Neural crest cell (in vitro differentiated cells): Measurements from ENCODE around the gene RAB8B. TPM values are rescaled to one million over a fixed set of nuclear protein-coding genes. Genes with fewer than 3 reads are reported as not detected.

ENCODE experiments used
- DNase-seq: peaks from one replicate; pipeline ENCODE4 v3.0.0; 2021; ENCODE audit warnings: low read depth, mixed read lengths, low spot score
- H3K27ac Mint-ChIP-seq: one replicate; pipeline ENCODE4 v1.8.0; 2021; ENCODE audit warnings: mild to moderate bottlenecking, mixed read lengths; ENCODE audit not compliant: unreplicated experiment
- H3K27me3 Mint-ChIP-seq: 2 replicates; pipeline ENCODE4 v1.8.0; 2021; ENCODE audit warnings: low read depth, mild to moderate bottlenecking, mixed read lengths
- H3K36me3 Mint-ChIP-seq: 2 replicates; pipeline ENCODE4 v1.8.0; 2021; ENCODE audit warnings: low read depth, mild to moderate bottlenecking, mixed read lengths
- H3K4me1 Mint-ChIP-seq: 2 replicates; pipeline ENCODE4 v1.8.0; 2021; ENCODE audit warnings: mixed read lengths
- H3K4me3 Mint-ChIP-seq: one replicate; pipeline ENCODE4 v1.8.0; 2021; ENCODE audit warnings: mild to moderate bottlenecking, mixed read lengths
- H3K9me3 Mint-ChIP-seq: 2 replicates; pipeline ENCODE4 v1.8.0; 2021; ENCODE audit warnings: mixed read lengths
- total RNA-seq: library from RNA; stranded (reverse); gene quantifications from 2 replicates; pipeline ENCODE4 v1.2.1, GENCODE V29; 2021
- TF ChIP-seq, protein P1 (sequence below): fragments of 200-600 bp; sonication (generic); conservative IDR thresholded peaks from 2 replicates; pipeline ENCODE4 v1.5.0; 2021; ENCODE audit warnings: antibody characterized with exemption, mild to moderate bottlenecking

RAB8B gene
- total RNA-seq, 1 donor from 2014 or later, result 51.0 TPM

- Mint-ChIP-seq H3K4me3 (peak overlapping the region; percentile 96), H3K36me3 (no peaks in the 10 kb centered on the region), H3K4me1 (peaks cover 67% of the 10 kb centered on the region), H3K27ac (no peak overlapping the region), H3K9me3 (no peaks in the 10 kb centered on the region), H3K27me3 (no peaks in the 10 kb centered on the region)
- no peak for DNase-seq
- TF ChIP-seq, protein P1, sequence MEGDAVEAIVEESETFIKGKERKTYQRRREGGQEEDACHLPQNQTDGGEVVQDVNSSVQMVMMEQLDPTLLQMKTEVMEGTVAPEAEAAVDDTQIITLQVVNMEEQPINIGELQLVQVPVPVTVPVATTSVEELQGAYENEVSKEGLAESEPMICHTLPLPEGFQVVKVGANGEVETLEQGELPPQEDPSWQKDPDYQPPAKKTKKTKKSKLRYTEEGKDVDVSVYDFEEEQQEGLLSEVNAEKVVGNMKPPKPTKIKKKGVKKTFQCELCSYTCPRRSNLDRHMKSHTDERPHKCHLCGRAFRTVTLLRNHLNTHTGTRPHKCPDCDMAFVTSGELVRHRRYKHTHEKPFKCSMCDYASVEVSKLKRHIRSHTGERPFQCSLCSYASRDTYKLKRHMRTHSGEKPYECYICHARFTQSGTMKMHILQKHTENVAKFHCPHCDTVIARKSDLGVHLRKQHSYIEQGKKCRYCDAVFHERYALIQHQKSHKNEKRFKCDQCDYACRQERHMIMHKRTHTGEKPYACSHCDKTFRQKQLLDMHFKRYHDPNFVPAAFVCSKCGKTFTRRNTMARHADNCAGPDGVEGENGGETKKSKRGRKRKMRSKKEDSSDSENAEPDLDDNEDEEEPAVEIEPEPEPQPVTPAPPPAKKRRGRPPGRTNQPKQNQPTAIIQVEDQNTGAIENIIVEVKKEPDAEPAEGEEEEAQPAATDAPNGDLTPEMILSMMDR, result no peak
Observed at GRCh38 chr15:63190769-63191649, 1.6 kb downstream of the RAB8B start.

DNA sequence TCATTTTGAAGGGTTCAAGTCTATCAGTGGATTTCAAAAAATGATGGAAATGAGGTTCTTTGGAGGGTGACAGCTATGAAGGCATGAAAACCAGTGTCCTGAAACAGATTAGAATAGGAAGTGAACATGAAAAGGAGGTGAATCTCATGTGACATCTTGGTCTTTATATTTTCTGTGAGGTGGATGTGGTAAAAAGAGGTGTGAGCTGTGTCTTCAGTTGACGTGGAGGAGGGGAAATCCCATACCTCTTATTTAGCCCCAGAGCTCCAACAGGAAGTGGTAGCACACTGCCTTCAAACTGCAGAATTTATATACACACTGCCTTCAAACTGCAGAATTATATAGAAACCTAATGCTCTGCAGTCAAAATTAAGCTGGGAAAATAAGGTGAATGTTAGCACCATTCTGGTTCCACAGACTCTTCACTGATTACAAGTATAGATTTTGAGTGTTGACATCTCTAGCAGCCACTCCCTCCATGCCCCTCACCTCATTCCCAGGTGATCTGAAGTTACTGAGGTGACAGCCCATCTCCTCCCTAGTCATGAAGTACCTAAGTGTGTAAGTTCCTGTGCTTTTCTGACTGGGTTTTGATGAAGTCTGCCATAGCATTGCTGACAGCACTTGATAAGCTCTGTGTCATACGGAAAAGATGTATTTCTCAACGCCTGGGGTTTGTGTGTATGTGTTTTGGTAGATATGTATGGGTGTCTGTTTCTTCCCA is 2.7 kb downstream of the RAB8B start:
- Mint-ChIP-seq H3K27me3 (no peaks in the 10 kb centered on the region), H3K4me1 (peaks cover 74% of the 10 kb centered on the region), H3K36me3 (no peaks in the 10 kb centered on the region), H3K4me3 (peak overlapping the region; percentile 59), H3K27ac (no peak overlapping the region), H3K9me3 (no peaks in the 10 kb centered on the region)
- TF ChIP-seq, protein P1, result no peak
- DNase-seq, result no peak

GRCh38 chr15:63192619-63193206 is 3.3 kb downstream of the RAB8B start:
- TF ChIP-seq, protein P1, result no peak

DNA sequence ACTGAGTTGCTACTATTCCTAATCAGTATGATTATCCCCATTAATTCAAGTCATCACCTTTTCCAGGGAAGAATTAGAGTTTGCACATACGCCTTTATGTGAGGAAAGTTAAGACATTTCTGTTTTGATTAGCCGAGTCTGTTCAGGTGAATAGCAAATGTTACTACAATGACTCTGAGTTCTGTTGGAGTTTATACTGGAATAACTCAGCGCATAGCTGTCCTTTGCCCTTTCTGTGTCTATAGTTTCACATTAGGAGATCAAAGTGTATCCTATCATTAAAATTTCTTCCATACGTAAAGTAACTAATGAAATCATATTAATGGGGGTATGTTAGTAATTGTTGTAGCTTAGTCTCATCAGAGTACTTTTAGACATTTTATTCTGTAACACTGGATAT is 4.9 kb downstream of the RAB8B start:
- Mint-ChIP-seq H3K4me1 (peaks cover 55% of the 10 kb centered on the region), H3K9me3 (no peaks in the 10 kb centered on the region), H3K27me3 (no peaks in the 10 kb centered on the region), H3K4me3 (no peak overlapping the region), H3K27ac (no peak overlapping the region), H3K36me3 (no peaks in the 10 kb centered on the region)
- no peak for DNase-seq
- TF ChIP-seq, protein P1, result no peak

More at GRCh38 chr15:63192619-63193206, 3.3 kb downstream of the RAB8B start:
- no peak for DNase-seq
- no peaks in the 10 kb centered on the region for H3K9me3 Mint-ChIP-seq
- peak overlapping the region; percentile 59 for H3K4me3 Mint-ChIP-seq
- no peak overlapping the region for H3K27ac Mint-ChIP-seq
- no peaks in the 10 kb centered on the region for H3K36me3 Mint-ChIP-seq
- H3K4me1 Mint-ChIP-seq, result peaks cover 71% of the 10 kb centered on the region
- no peaks in the 10 kb centered on the region for H3K27me3 Mint-ChIP-seq

DNA sequence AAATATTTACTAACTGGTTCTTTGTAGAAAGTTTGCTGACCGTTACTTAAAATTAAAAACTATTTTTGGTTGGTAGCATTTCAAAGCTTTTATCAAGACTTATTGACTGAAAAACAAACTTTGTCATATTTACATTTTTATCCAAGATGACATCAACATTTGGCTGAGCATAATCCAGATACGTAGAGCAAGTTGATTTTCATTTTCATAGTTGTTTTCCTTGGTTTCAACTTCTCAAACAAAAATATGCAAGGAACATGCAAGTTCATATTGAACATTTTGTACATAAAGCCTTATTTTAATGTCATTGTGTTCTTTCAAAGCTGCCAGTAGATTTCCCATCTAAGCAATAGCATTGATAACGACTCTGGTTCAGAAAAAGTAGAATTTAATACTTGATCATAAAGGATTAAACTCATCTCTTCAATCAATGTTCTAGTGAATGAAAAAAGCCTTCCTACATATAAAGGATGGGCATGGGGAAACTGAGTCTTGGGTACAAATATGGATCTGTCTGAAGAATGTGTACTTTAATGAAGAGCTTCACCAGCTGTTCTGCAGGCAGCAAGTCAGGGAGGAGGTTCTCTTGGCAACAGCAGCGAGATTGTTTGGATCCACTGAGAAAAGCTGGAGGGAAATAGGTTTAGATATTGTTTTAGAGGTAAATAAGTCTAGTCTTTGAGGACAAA is 5.6 kb downstream of the RAB8B start:
- Mint-ChIP-seq H3K9me3 (no peaks in the 10 kb centered on the region), H3K36me3 (no peaks in the 10 kb centered on the region), H3K4me3 (no peak overlapping the region), H3K4me1 (peaks cover 56% of the 10 kb centered on the region), H3K27ac (peak overlapping the region; percentile 28), H3K27me3 (no peaks in the 10 kb centered on the region)
- TF ChIP-seq, protein P1, result no peak
- DNase-seq, result no peak
